ENCODE results near the gene BCL11A. TPM values are rescaled to one million over a fixed set of nuclear protein-coding genes. Genes with fewer than 3 reads are reported as not detected.
A peak's percentile ranks its signal among the peaks of the same experiment; 100 is the strongest.

The BCL11A gene
- total RNA-seq, 1 experiment from 2014 or later, result 0.29 TPM

- Histone ChIP-seq H3K4me1 (peaks cover 14% of the 10 kb centered on the region), H3K36me3 (ENCODE audit: control insufficient read depth, insufficient read depth, low read length) (no peaks in the 10 kb centered on the region), H3K9me3 (no peaks in the 10 kb centered on the region), H3K27me3 (replicated peaks; ENCODE audit: control insufficient read depth, insufficient read depth, low read length) (peaks cover 2% of the 10 kb centered on the region; the same call in 1 of the 2 replicates), H3K4me3 (ENCODE audit: low read depth, low read length) (peak overlapping the region; percentile 26)
- DNase-seq, result peak in 1 of 2 experiments; percentile 38
- H3K27ac Mint-ChIP-seq (ENCODE audit: unreplicated experiment), result no peak overlapping the region
- H3K4me1 Mint-ChIP-seq (ENCODE audit: low read depth, unreplicated experiment), result peaks cover 17% of the 10 kb centered on the region
- intact Hi-C loops (cut with micrococcal nuclease; ENCODE audit: unreplicated experiment), result loop anchor here (2.0 to 10.0 kb wide), 6 partner anchors 122 to 620 kb away; no protein-coding TSS in a partner anchor
- H3K9me3 Mint-ChIP-seq (ENCODE audit: unreplicated experiment), result no peaks in the 10 kb centered on the region
- H3K27me3 Mint-ChIP-seq (ENCODE audit: insufficient read depth, unreplicated experiment), result peaks cover 39% of the 10 kb centered on the region
- peaks cover 14% of the 10 kb centered on the region for H3K36me3 Mint-ChIP-seq (ENCODE audit: insufficient read depth, unreplicated experiment)
- TF ChIP-seq, protein P1, sequence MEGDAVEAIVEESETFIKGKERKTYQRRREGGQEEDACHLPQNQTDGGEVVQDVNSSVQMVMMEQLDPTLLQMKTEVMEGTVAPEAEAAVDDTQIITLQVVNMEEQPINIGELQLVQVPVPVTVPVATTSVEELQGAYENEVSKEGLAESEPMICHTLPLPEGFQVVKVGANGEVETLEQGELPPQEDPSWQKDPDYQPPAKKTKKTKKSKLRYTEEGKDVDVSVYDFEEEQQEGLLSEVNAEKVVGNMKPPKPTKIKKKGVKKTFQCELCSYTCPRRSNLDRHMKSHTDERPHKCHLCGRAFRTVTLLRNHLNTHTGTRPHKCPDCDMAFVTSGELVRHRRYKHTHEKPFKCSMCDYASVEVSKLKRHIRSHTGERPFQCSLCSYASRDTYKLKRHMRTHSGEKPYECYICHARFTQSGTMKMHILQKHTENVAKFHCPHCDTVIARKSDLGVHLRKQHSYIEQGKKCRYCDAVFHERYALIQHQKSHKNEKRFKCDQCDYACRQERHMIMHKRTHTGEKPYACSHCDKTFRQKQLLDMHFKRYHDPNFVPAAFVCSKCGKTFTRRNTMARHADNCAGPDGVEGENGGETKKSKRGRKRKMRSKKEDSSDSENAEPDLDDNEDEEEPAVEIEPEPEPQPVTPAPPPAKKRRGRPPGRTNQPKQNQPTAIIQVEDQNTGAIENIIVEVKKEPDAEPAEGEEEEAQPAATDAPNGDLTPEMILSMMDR (IDR thresholded peaks at IDR 0.05; ENCODE audit: insufficient read depth in 1 of 2, low read depth in 1 of 2, low read length in 1 of 2, severe bottlenecking in 1 of 2, unreplicated experiment in 1 of 2), result no peak
- H3K4me3 Mint-ChIP-seq (ENCODE audit: unreplicated experiment), result peak overlapping the region; percentile 79
- no TSS peak for BruUV-seq (replicated peaks)
- POLR2A ChIA-PET, result no interaction called here
- CTCF ChIA-PET, result no interaction called here
Measured at GRCh38 chr2:60554646-60555065, 1.2 kb upstream of the BCL11A start.

GRCh38 chr2:60554074-60554645 lies 706 bp upstream of the BCL11A start:
- BruUV-seq (replicated peaks), result no TSS peak
- Mint-ChIP-seq H3K27ac (ENCODE audit: unreplicated experiment) (no peak overlapping the region), H3K9me3 (ENCODE audit: unreplicated experiment) (no peaks in the 10 kb centered on the region)

DNA sequence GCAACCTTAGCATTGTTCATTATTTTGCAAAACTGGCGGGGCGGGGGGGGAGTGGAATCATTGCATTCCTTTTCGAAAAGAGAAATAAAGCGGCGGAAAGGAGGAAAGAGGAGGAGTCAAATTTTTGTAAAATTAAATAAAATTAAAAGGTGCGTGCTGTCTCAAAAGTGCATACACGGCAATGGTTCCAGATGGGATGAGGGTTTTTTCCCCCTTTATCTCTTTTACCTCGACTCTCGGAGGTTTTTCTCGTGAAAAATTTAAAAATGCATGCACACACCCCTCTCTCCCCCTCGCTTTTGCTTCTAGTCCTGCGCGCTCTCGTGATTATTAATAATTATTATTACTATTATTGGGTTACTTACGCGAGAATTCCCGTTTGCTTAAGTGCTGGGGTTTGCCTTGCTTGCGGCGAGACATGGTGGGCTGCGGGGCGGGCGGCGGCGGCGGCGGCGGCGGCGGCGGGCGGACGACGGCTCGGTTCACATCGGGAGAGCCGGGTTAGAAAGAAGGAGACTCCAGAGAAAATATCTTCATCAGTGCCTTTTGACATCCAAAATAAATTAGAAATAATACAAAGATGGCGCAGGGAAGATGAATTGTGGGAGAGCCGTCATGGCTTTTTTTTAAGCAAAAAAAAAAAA lies 481 bp downstream of the BCL11A start:
- no peak overlapping the region for H3K27ac Mint-ChIP-seq (ENCODE audit: unreplicated experiment)
- peak overlapping the region; percentile 79 for H3K4me3 Mint-ChIP-seq (ENCODE audit: unreplicated experiment)
- ChIA-PET CTCF (interaction anchor here (0.6 kb wide), 1 partner anchor 122 kb away, joined by 3 read pairs; no protein-coding TSS in a partner anchor), POLR2A (interaction anchor here (0.6 kb wide), 1 partner anchor 277 kb away, joined by 11 read pairs; no protein-coding TSS in a partner anchor)
- H3K36me3 Mint-ChIP-seq (ENCODE audit: insufficient read depth, unreplicated experiment), result peaks cover 14% of the 10 kb centered on the region
- Histone ChIP-seq H3K4me3 (ENCODE audit: low read depth, low read length) (peak overlapping the region; percentile 26; the same call in 1 of the 2 replicates), H3K36me3 (ENCODE audit: control insufficient read depth, insufficient read depth, low read length) (no peaks in the 10 kb centered on the region), H3K27me3 (replicated peaks; ENCODE audit: control insufficient read depth, insufficient read depth, low read length) (peaks cover 2% of the 10 kb centered on the region; the same call in 1 of the 2 replicates), H3K9me3 (no peaks in the 10 kb centered on the region), H3K4me1 (peaks cover 14% of the 10 kb centered on the region)
- H3K4me1 Mint-ChIP-seq (ENCODE audit: low read depth, unreplicated experiment), result peaks cover 23% of the 10 kb centered on the region
- intact Hi-C loops (cut with micrococcal nuclease; ENCODE audit: unreplicated experiment), result loop anchor here (5.0 to 10.0 kb wide), 5 partner anchors 121 to 618 kb away; no protein-coding TSS in a partner anchor
- no TSS peak for BruUV-seq (replicated peaks)
- DNase-seq, result no peak
- TF ChIP-seq, protein P1 (IDR thresholded peaks at IDR 0.05; ENCODE audit: insufficient read depth in 1 of 2, low read depth in 1 of 2, low read length in 1 of 2, severe bottlenecking in 1 of 2, unreplicated experiment in 1 of 2), result no peak
- no peaks in the 10 kb centered on the region for H3K9me3 Mint-ChIP-seq (ENCODE audit: unreplicated experiment)
- peaks cover 40% of the 10 kb centered on the region for H3K27me3 Mint-ChIP-seq (ENCODE audit: insufficient read depth, unreplicated experiment)

More at GRCh38 chr2:60554074-60554645, 706 bp upstream of the BCL11A start:
- peaks cover 19% of the 10 kb centered on the region for H3K4me1 Mint-ChIP-seq (ENCODE audit: low read depth, unreplicated experiment)
- TF ChIP-seq, protein P1 (IDR thresholded peaks at IDR 0.05; ENCODE audit: insufficient read depth in 1 of 2, low read depth in 1 of 2, low read length in 1 of 2, severe bottlenecking in 1 of 2, unreplicated experiment in 1 of 2), result no peak
- intact Hi-C loops (cut with micrococcal nuclease; ENCODE audit: unreplicated experiment), result loop anchor here (2.0 to 10.0 kb wide), 6 partner anchors 122 to 619 kb away; no protein-coding TSS in a partner anchor
- peaks cover 14% of the 10 kb centered on the region for H3K36me3 Mint-ChIP-seq (ENCODE audit: insufficient read depth, unreplicated experiment)
- no peaks in the 10 kb centered on the region for H3K36me3 ChIP-seq (ENCODE audit: control insufficient read depth, insufficient read depth, low read length)
- no peaks in the 10 kb centered on the region for H3K9me3 ChIP-seq
- no peak for DNase-seq
- H3K4me3 ChIP-seq (ENCODE audit: low read depth, low read length), result peak overlapping the region; percentile 26
- H3K4me1 ChIP-seq, result peaks cover 14% of the 10 kb centered on the region
- ChIA-PET POLR2A (no interaction called here), CTCF (interaction anchor here (0.6 to 0.7 kb wide), 2 partner anchors 9 to 50 kb away, joined by 3 to 8 read pairs; no protein-coding TSS in a partner anchor)
- peaks cover 2% of the 10 kb centered on the region; the same call in 1 of the 2 replicates for H3K27me3 ChIP-seq (replicated peaks; ENCODE audit: control insufficient read depth, insufficient read depth, low read length)
- peaks cover 38% of the 10 kb centered on the region for H3K27me3 Mint-ChIP-seq (ENCODE audit: insufficient read depth, unreplicated experiment)
- H3K4me3 Mint-ChIP-seq (ENCODE audit: unreplicated experiment), result peak overlapping the region; percentile 79

Measured in Caco-2 (cell line).